Tibial nerve (tissue), 4 donors: ENCODE measurements around the gene KCTD7. TPM values are rescaled to one million over a fixed set of nuclear protein-coding genes. Genes with fewer than 3 reads are reported as not detected.
"Not testable (repeated sequence)": the region's sequence is repeated elsewhere in the genome, so short reads cannot be mapped to it uniquely, and the experiment has no call there.

Experiments used
- DNase-seq, 2 donors: peaks; one replicate each; pipeline ENCODE4 v3.0.0-alpha.2; 2019; ENCODE audit warnings: low spot score in 2 of 2
- H3K27ac ChIP-seq, 4 donors: fragments of 200-600 bp; sonication (generic) in 3 of 4; one replicate each; pipeline ENCODE4 v1.5.1; 2017 to 2019; ENCODE audit warnings: mild to moderate bottlenecking in 1 of 4
- H3K27me3 ChIP-seq, 2 donors: fragments of 200-600 bp; sonication (generic) in 1 of 2; one replicate each; pipeline versions ENCODE4 v1.5.1 to v1.6.0; 2017 to 2019
- H3K36me3 ChIP-seq, 3 donors: fragments of 200-600 bp; sonication (generic); one replicate each; pipeline ENCODE4 v1.5.1; 2018 to 2019
- H3K4me1 ChIP-seq, 4 donors: fragments of 200-600 bp; sonication (generic) in 3 of 4; one replicate each; pipeline ENCODE4 v1.5.1; 2017 to 2019
- H3K4me3 ChIP-seq, 4 donors: fragments of 200-600 bp; sonication (generic) in 3 of 4; one replicate each; pipeline ENCODE4 v1.5.1; 2017 to 2019; ENCODE audit warnings: mild to moderate bottlenecking in 1 of 4, moderate library complexity in 1 of 4
- H3K9me3 ChIP-seq, 4 donors: fragments of 200-600 bp; sonication (generic) in 3 of 4; one replicate each; pipeline ENCODE4 v1.5.1; 2017 to 2019
- EP300 ChIP-seq, 2 donors: sonication (generic); formaldehyde crosslinking; IDR thresholded peaks; one replicate each; pipeline ENCODE4 v1.6.1; 2017; ENCODE audit warnings: antibody characterized with exemption in 2 of 2, mild to moderate bottlenecking in 1 of 2
- POLR2A ChIP-seq, 2 donors: fragments of 450-650 bp; IDR thresholded peaks; one replicate each; pipeline ENCODE4 v1.6.1; 2017; ENCODE audit warnings: antibody characterized with exemption in 2 of 2, mild to moderate bottlenecking in 2 of 2, moderate library complexity in 2 of 2
- WGBS, 2 donors: methylation state at CpG; one replicate each; pipeline ENCODE4 v1.1.5; 2018; 5-methylcytosine and 5-hydroxymethylcytosine counted together
- total RNA-seq, 4 donors: library from RNA; depleted of rRNA; stranded (reverse); fragments of >200 nt; gene quantifications; one replicate each; pipeline ENCODE4 v1.1.0, GENCODE V29; 2016
- TF ChIP-seq, protein P1 (sequence below), 5 experiments: fragments of 200-600 bp in 3 of 5; fragments of 450-650 bp in 2 of 5; sonication (generic) in 3 of 5; IDR thresholded peaks; one replicate each; pipeline ENCODE4 v1.5.1; 2016 to 2019; ENCODE audit warnings: antibody characterized with exemption in 5 of 5, mild to moderate bottlenecking in 3 of 5, moderate library complexity in 2 of 5

KCTD7 gene
- total RNA-seq, 4 donors from 2014 or later, result 15.9 to 28.8 (median 22.1) TPM

DNA sequence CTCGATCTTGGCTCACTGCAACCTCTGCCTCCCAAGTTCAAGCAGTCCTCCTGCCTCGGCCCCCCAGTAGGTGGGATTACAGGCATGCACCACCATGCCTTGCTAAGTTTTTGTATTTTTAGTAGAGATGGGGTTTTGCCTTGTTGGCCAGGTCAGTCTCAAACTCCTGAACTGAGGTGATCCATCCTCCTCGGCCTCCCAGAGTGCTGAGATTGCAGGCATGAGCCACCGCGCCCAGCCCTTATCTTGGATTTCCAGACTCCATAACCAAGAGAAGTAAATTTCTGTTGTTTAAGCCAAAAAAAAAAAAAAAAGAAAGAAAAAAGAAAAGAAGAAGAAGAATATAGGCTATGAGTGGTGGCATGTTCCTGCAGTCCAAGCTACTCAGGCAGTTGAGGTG, 58.5 kb downstream of the KCTD7 start:
- no peaks in the 10 kb centered on the region for H3K36me3 ChIP-seq
- no peak for DNase-seq
- no peak overlapping the region for H3K27ac ChIP-seq
- no peak overlapping the region for H3K4me3 ChIP-seq
- TF ChIP-seq EP300 (IDR thresholded peaks at IDR 0.05), result no peak
- TF ChIP-seq, protein P1, sequence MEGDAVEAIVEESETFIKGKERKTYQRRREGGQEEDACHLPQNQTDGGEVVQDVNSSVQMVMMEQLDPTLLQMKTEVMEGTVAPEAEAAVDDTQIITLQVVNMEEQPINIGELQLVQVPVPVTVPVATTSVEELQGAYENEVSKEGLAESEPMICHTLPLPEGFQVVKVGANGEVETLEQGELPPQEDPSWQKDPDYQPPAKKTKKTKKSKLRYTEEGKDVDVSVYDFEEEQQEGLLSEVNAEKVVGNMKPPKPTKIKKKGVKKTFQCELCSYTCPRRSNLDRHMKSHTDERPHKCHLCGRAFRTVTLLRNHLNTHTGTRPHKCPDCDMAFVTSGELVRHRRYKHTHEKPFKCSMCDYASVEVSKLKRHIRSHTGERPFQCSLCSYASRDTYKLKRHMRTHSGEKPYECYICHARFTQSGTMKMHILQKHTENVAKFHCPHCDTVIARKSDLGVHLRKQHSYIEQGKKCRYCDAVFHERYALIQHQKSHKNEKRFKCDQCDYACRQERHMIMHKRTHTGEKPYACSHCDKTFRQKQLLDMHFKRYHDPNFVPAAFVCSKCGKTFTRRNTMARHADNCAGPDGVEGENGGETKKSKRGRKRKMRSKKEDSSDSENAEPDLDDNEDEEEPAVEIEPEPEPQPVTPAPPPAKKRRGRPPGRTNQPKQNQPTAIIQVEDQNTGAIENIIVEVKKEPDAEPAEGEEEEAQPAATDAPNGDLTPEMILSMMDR (IDR thresholded peaks at IDR 0.05), result no peak
- no peak for TF ChIP-seq POLR2A (IDR thresholded peaks at IDR 0.05)
- peaks cover 0 to 3% (median 0%) of the 10 kb centered on the region in 4 donors for H3K9me3 ChIP-seq
- no peaks in the 10 kb centered on the region for H3K27me3 ChIP-seq
- WGBS, 2 donors, result 95 to 99% methylated on average over 5 of the region's 5 CpGs
- peaks cover 0 to 23% (median 2%) of the 10 kb centered on the region in 4 donors for H3K4me1 ChIP-seq

DNA sequence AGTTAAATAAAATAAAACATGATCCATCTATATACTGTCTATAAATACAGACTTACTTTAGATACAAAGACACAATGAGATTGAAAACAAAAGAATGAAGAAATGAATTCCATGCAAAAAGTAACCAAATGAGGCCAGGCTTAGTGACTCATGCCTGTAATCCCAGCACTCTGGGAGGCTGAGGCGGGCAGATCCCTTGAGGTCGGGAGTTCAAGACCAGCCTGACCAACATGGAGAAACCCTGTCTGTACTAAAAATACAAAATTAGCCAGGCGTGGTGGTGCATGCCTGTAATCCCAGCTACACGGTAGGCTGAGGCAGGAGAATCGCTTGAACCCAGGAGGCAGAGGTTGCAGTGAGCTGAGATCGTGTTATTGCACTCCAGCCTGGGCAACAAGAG, 59.0 kb downstream of the KCTD7 start:
- 96 to 97% methylated on average over 6 of the region's 6 CpGs for WGBS, 2 donors

DNA sequence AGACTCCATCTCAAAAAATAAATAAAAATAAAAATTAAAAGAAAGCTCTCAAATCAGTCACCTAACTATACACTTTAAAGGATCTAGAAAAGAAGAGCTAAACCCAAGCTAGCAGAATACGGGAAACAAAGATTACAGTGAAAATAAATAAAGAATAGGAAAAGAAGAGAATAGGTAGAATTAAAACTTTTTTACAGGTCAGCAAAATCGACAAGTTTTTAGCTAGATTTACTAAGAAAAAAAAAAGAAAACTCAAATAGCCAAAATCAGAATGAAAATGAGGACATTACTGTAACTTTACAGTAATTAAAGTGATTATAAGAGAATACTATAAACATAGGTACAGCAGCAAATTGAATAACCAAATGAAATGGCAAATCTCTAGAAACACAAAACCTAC, 60.4 kb downstream of the KCTD7 start:
- Histone ChIP-seq H3K4me3 (no peak overlapping the region), H3K27ac (no peak overlapping the region), H3K27me3 (no peaks in the 10 kb centered on the region), H3K36me3 (peaks cover 0 to 10% (median 0%) of the 10 kb centered on the region in 3 donors), H3K4me1 (peaks cover 0 to 21% (median 1%) of the 10 kb centered on the region in 4 donors), H3K9me3 (peaks cover 0 to 3% (median 0%) of the 10 kb centered on the region in 4 donors)
- 97 to 98% methylated on average over 2 of the region's 2 CpGs for WGBS, 2 donors
- no peak for DNase-seq
- TF ChIP-seq POLR2A (IDR thresholded peaks at IDR 0.05) (no peak), EP300 (IDR thresholded peaks at IDR 0.05) (no peak)
- TF ChIP-seq, protein P1 (IDR thresholded peaks at IDR 0.05), result no peak

More for the DNA sequence above, 59.0 kb downstream of the KCTD7 start:
- not testable (repeated sequence) for H3K4me3 ChIP-seq, DNase-seq, H3K27me3 ChIP-seq, H3K36me3 ChIP-seq, H3K27ac ChIP-seq, H3K9me3 ChIP-seq
- H3K4me1 ChIP-seq, result peaks cover 0 to 26% (median 2%) of the 10 kb centered on the region in 4 donors

DNA sequence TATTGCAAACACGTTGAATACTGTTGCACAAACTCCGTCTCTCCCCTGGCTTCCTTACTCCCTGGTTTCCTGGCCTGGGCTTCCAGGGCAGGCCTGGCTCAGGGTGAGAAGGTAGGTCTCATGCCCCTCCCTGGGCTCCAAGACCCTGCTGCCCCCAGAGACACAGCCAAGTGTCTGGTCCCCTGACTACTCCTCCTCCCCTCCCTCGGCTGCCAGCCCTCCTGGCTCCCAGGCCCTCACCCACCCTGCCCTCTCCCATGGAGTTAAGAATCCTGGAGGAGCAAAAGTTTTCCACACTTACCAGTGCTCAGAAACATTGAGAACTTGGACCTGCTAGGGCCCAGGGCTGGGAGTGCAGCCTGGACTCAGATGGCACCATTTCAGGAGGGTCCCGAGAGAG, 64.7 kb downstream of the KCTD7 start:
- Histone ChIP-seq H3K27me3 (no peaks in the 10 kb centered on the region), H3K27ac (no peak overlapping the region), H3K36me3 (peaks cover 0 to 13% (median 0%) of the 10 kb centered on the region in 3 donors), H3K4me3 (no peak overlapping the region), H3K4me1 (peaks cover 0 to 30% (median 0%) of the 10 kb centered on the region in 4 donors), H3K9me3 (peaks cover 0 to under 1% (median 0%) of the 10 kb centered on the region in 4 donors)
- no peak for DNase-seq
- 65 to 66% methylated on average over 4 of the region's 4 CpGs for WGBS, 2 donors
- TF ChIP-seq POLR2A (IDR thresholded peaks at IDR 0.05), result no peak
- TF ChIP-seq, protein P1 (IDR thresholded peaks at IDR 0.05), result no peak
- TF ChIP-seq EP300 (IDR thresholded peaks at IDR 0.05), result no peak

Other genes starting within 250 kb of the KCTD7 start
- gene RABGEF1, start 111.9 kb downstream of the KCTD7 start, total RNA-seq, result 10 to 100 TPM; 31.0 to 35.6 (median 34.5) TPM